Measurements from ENCODE around the gene PRDM12.

GRCh38 chr9:130667120-130667435 lies 2.7 kb downstream of the PRDM12 start:
- TF ChIP-seq CTCF (IDR thresholded peaks at IDR 0.05 in 8 of 11, conservative IDR thresholded peaks at IDR 0.05 in 3 of 11) (no peak), POLR2AphosphoS5 (IDR thresholded peaks at IDR 0.05) (no peak), POLR2A (IDR thresholded peaks at IDR 0.05) (no peak)

All from spleen (tissue), 7 donors.